GM18498 (cell line): Measurements from ENCODE around the gene MDP1.
"Not testable (repeated sequence)": the region's sequence is repeated elsewhere in the genome, so short reads cannot be mapped to it uniquely, and the experiment has no call there.

Experiments used
- ATAC-seq: cut with Tn5 transposase; IDR thresholded peaks from one replicate; pipeline ENCODE4 v1.9.1; 2021; ENCODE audit warnings: mild to moderate bottlenecking, moderate library complexity; ENCODE audit not compliant: unreplicated experiment

Gene MDP1

GRCh38 chr14:24232121-24232644 is 16.3 kb upstream of the MDP1 start, which contains the start of gene NEDD8:
TSS of gene NEDD8 (minus strand) at chr14:24232367. CDS start at chr14:24232267, 100 bp downstream.
- peak; percentile 77 for ATAC-seq

GRCh38 chr14:24231263-24232120 is 15.6 kb upstream of the MDP1 start:
- peak; percentile 8 for ATAC-seq

- no peak for ATAC-seq
Measured at GRCh38 chr14:24228902-24229301, 13.0 kb upstream of the MDP1 start.

- no peak for ATAC-seq
Measured at GRCh38 chr14:24226473-24226872, 10.6 kb upstream of the MDP1 start.

- no peak for ATAC-seq
Measured at GRCh38 chr14:24224618-24225071, 8.8 kb upstream of the MDP1 start.

- ATAC-seq = not testable (repeated sequence)
Measured at GRCh38 chr14:24222987-24223386, 7.1 kb upstream of the MDP1 start.

- no peak for ATAC-seq
Measured at GRCh38 chr14:24219521-24219920, 3.7 kb upstream of the MDP1 start.

GRCh38 chr14:24219080-24219479 is 3.2 kb upstream of the MDP1 start:
- ATAC-seq = no peak

- not testable (repeated sequence) for ATAC-seq
Measured at GRCh38 chr14:24216876-24217275, 1.0 kb upstream of the MDP1 start.

GRCh38 chr14:24216345-24216699 is 456 bp upstream of the MDP1 start:
- no peak for ATAC-seq

GRCh38 chr14:24213866-24214662 is 1.8 kb downstream of the MDP1 start:
- no peak for ATAC-seq

- peak; percentile 74 for ATAC-seq
Measured at GRCh38 chr14:24212924-24213865, 2.7 kb downstream of the MDP1 start, which contains the start of gene CHMP4A. TSS of gene CHMP4A (minus strand) at chr14:24213488. CDS start at chr14:24213439, 49 bp downstream.

- no peak for ATAC-seq
Measured at GRCh38 chr14:24211311-24211710, 4.6 kb downstream of the MDP1 start.

GRCh38 chr14:24207625-24208024 is 8.2 kb downstream of the MDP1 start:
- no peak for ATAC-seq

GRCh38 chr14:24207104-24207551 is 8.7 kb downstream of the MDP1 start:
- ATAC-seq = no peak

GRCh38 chr14:24206260-24207103 is 9.4 kb downstream of the MDP1 start:
- ATAC-seq = no peak

- no peak for ATAC-seq
Measured at GRCh38 chr14:24204163-24205146, 11.4 kb downstream of the MDP1 start.

- ATAC-seq = not testable (repeated sequence)
Measured at GRCh38 chr14:24203249-24203886, 12.5 kb downstream of the MDP1 start.
